Rectal smooth muscle tissue (tissue), 1 donor: ENCODE results near the gene CABLES1.
"Not testable (repeated sequence)": the region's sequence is repeated elsewhere in the genome, so short reads cannot be mapped to it uniquely, and the experiment has no call there.

ENCODE experiments used
- H3K27ac ChIP-seq: one replicate; pipeline ENCODE4 v1.7.0; 2013; ENCODE audit warnings: low read depth, low read length, inconsistent platforms
- H3K27me3 ChIP-seq: one replicate; pipeline ENCODE4 v1.7.0; 2013; ENCODE audit warnings: low read length; ENCODE audit not compliant: control insufficient read depth, insufficient read depth
- H3K36me3 ChIP-seq: one replicate; pipeline ENCODE4 v1.7.0; 2013; ENCODE audit warnings: low read length; ENCODE audit not compliant: control insufficient read depth, insufficient read depth
- H3K4me1 ChIP-seq: one replicate; pipeline ENCODE4 v1.7.0; 2013; ENCODE audit warnings: low read length; ENCODE audit not compliant: control insufficient read depth, insufficient read depth
- H3K4me3 ChIP-seq: one replicate; pipeline ENCODE4 v1.7.0; 2013; ENCODE audit warnings: low read length
- H3K9ac ChIP-seq: one replicate; pipeline ENCODE4 v1.7.0; 2013; ENCODE audit warnings: low read length

Gene CABLES1

GRCh38 chr18:23102493-23103261 is 32.6 kb upstream of the CABLES1 start:
- H3K9ac ChIP-seq = no peak overlapping the region
- no peaks in the 10 kb centered on the region for H3K27me3 ChIP-seq
- H3K4me1 ChIP-seq = no peaks in the 10 kb centered on the region
- no peak overlapping the region for H3K27ac ChIP-seq
- no peaks in the 10 kb centered on the region for H3K36me3 ChIP-seq
- no peak overlapping the region for H3K4me3 ChIP-seq

DNA sequence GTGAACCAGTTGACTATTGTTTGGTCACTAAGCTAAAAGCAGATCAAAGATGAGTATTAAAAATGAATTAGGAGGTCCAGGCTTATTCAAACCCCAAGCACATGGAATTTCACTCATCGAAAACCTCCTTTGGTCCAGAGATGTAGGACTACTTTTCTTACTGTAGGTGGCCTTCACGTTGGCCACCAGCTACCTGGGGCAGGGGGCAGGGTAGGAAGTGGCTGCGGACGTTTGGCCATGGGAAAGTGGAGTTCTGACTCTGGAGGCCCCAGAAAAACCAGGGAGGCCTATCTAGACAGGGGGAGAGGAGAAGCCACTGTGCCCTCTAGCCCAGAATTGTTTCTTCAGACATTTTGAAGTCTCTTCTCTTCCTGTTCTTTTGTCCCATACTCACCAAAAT is 31.8 kb upstream of the CABLES1 start:
- no peaks in the 10 kb centered on the region for H3K36me3 ChIP-seq
- no peak overlapping the region for H3K27ac ChIP-seq
- no peak overlapping the region for H3K9ac ChIP-seq
- H3K4me3 ChIP-seq = no peak overlapping the region
- no peaks in the 10 kb centered on the region for H3K27me3 ChIP-seq
- H3K4me1 ChIP-seq = no peaks in the 10 kb centered on the region

GRCh38 chr18:23105030-23105429 is 30.3 kb upstream of the CABLES1 start:
- Histone ChIP-seq H3K4me1 (no peaks in the 10 kb centered on the region), H3K9ac (no peak overlapping the region), H3K36me3 (no peaks in the 10 kb centered on the region), H3K27me3 (no peaks in the 10 kb centered on the region), H3K27ac (no peak overlapping the region), H3K4me3 (no peak overlapping the region)

DNA sequence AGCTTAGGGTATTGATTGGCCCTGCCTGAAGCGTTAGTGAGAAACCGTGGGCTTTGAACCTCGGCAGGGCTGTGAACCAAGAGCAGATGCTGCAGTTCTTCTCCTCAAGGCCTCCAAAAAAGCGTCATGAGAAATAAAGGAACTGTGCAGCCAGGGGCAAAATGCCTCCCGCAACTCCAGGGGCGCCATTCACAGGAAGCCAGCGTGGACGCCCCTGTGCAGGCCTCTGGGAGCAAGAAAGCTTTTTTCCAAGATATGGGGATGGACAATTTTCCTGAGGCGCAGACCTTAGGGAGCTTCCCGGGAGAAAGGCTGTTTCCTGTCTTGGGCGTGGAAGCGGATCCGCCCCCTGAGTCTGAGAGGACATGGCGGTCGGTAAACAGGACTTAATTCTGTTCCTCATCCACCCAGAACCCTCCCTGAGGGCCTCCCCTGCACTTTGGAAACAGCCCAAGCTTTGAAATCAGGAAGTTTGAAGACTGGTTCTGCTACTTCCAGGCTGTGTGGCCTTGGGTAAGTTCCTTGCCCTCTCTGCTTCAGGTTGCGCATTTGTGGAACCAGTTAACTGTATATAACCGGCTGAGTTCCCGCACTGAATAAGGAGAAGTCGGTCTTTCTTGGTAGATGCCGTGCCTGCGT is 29.6 kb upstream of the CABLES1 start:
- no peak overlapping the region for H3K27ac ChIP-seq
- no peaks in the 10 kb centered on the region for H3K27me3 ChIP-seq
- H3K4me1 ChIP-seq = no peaks in the 10 kb centered on the region
- H3K4me3 ChIP-seq = peak overlapping the region; percentile 15
- H3K36me3 ChIP-seq = no peaks in the 10 kb centered on the region
- H3K9ac ChIP-seq = no peak overlapping the region

GRCh38 chr18:23106575-23106974 is 28.7 kb upstream of the CABLES1 start:
- Histone ChIP-seq H3K9ac (no peak overlapping the region), H3K36me3 (no peaks in the 10 kb centered on the region), H3K4me3 (peak overlapping the region; percentile 15), H3K27me3 (no peaks in the 10 kb centered on the region), H3K4me1 (no peaks in the 10 kb centered on the region), H3K27ac (no peak overlapping the region)

- Histone ChIP-seq H3K4me3 (no peak overlapping the region), H3K4me1 (no peaks in the 10 kb centered on the region), H3K36me3 (no peaks in the 10 kb centered on the region), H3K27me3 (no peaks in the 10 kb centered on the region), H3K9ac (no peak overlapping the region), H3K27ac (no peak overlapping the region)
These were observed 27.6 kb upstream of the CABLES1 start for GRCh38 chr18:23107718-23108117.

- no peak overlapping the region for H3K27ac ChIP-seq
These were observed 26.8 kb upstream of the CABLES1 start for GRCh38 chr18:23108496-23108895.

DNA sequence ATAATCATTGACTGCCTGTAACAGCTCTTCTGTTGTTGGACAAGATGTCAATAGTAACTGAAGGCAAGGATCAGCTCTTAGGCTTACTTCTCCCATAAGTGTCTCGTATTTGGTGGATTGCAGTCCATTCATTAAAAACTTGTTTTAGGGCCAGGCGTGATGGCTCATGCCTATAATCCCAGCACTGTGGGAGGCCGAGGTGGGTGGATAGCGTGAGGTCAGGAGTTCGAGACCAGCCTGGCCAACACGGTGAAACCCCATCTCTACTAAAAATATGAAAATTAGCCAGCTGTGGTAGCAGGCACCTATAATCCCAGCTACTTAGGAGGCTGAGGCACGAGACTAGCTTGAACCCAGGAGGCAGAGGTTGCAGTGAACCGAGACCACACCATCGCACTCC is 26.1 kb upstream of the CABLES1 start:
- not testable (repeated sequence) for H3K27ac ChIP-seq, H3K36me3 ChIP-seq, H3K4me1 ChIP-seq, H3K27me3 ChIP-seq, H3K9ac ChIP-seq, H3K4me3 ChIP-seq

More at GRCh38 chr18:23108496-23108895, 26.8 kb upstream of the CABLES1 start:
- Histone ChIP-seq H3K36me3 (no peaks in the 10 kb centered on the region), H3K9ac (no peak overlapping the region), H3K4me3 (no peak overlapping the region), H3K27me3 (no peaks in the 10 kb centered on the region), H3K4me1 (no peaks in the 10 kb centered on the region)

GRCh38 chr18:23113576-23113975 is 21.7 kb upstream of the CABLES1 start:
- no peaks in the 10 kb centered on the region for H3K27me3 ChIP-seq
- no peak overlapping the region for H3K9ac ChIP-seq
- no peaks in the 10 kb centered on the region for H3K36me3 ChIP-seq
- H3K27ac ChIP-seq = no peak overlapping the region
- H3K4me3 ChIP-seq = no peak overlapping the region
- no peaks in the 10 kb centered on the region for H3K4me1 ChIP-seq

- no peaks in the 10 kb centered on the region for H3K4me1 ChIP-seq
- no peak overlapping the region for H3K9ac ChIP-seq
- H3K4me3 ChIP-seq = no peak overlapping the region
- no peak overlapping the region for H3K27ac ChIP-seq
- H3K27me3 ChIP-seq = no peaks in the 10 kb centered on the region
- no peaks in the 10 kb centered on the region for H3K36me3 ChIP-seq
These were observed 21.0 kb upstream of the CABLES1 start for GRCh38 chr18:23114171-23114881.

DNA sequence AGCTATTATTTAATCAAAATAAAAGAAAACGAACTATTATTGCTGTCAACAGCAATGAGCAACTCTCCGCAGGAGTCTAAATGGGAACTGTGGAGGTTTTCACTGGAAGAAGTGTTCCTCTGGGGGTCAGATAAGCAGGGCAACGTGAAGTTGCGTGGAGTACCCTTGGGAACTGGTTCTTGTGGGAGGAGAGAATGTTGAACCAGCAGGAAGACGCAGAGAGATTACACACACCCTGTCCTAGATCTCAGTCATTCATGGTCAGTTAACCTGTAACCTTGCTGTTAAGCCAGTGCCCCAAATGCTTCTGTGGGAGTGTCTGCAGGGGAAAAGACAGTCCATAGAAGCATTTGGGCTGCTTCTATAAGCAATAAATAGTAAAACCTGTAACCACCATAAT is 20.4 kb upstream of the CABLES1 start:
- no peak overlapping the region for H3K9ac ChIP-seq
- no peaks in the 10 kb centered on the region for H3K27me3 ChIP-seq
- H3K27ac ChIP-seq = no peak overlapping the region
- no peaks in the 10 kb centered on the region for H3K36me3 ChIP-seq
- no peaks in the 10 kb centered on the region for H3K4me1 ChIP-seq
- no peak overlapping the region for H3K4me3 ChIP-seq

GRCh38 chr18:23115683-23116096 is 19.6 kb upstream of the CABLES1 start:
- Histone ChIP-seq H3K4me1 (no peaks in the 10 kb centered on the region), H3K9ac (no peak overlapping the region), H3K27me3 (no peaks in the 10 kb centered on the region), H3K4me3 (no peak overlapping the region), H3K27ac (no peak overlapping the region), H3K36me3 (no peaks in the 10 kb centered on the region)
